ENCODE measurements around the gene BAHCC1. TPM values are rescaled to one million over a fixed set of nuclear protein-coding genes. Genes with fewer than 3 reads are reported as not detected.

Gene BAHCC1
- total and polyA plus RNA-seq, 2 of the 8 experiments (the other 6 are each of a cell fraction or from before 2014, with no cell fraction given) = 0.26 to 0.58 TPM

DNA sequence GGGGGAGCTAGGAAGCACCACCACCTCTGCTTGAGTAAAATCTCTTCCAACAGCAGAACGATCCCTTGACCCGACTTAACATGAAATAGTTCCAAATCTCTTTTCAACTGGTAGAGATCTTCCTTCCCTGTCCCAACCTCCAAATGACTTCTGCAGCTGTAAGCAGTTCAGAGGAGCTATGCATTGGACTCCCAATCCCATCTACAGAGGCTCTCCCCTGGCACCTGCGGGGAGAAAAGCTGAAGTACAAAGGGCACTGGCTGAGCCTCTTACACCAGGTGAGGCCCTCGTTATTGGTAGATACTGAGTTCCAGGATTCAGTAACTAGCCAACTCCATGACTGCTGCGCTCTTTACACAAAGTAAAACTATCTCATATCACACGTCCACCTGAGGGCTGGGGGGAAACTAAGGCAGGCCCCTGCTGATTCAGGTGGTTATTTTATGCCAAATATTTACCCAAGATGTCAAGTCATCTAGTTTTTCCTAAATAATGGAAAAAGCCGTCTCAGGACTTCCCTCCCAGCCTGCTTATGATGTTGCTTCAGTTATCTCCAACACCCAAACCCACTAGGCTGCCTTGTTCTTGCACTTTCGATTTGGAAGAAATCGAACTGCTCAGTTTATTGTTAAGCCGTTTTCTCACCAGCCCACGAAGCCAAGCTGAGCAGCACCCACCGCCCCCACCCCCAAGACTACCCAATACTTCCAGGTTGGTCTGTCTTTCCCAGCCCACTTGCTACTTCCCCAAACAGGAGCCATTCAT, 114.1 kb downstream of the BAHCC1 start (continued):
- TF ChIP-seq, protein P1, sequence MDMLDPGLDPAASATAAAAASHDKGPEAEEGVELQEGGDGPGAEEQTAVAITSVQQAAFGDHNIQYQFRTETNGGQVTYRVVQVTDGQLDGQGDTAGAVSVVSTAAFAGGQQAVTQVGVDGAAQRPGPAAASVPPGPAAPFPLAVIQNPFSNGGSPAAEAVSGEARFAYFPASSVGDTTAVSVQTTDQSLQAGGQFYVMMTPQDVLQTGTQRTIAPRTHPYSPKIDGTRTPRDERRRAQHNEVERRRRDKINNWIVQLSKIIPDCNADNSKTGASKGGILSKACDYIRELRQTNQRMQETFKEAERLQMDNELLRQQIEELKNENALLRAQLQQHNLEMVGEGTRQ (IDR thresholded peaks at IDR 0.05; ENCODE audit: low read length) = peak; percentile 3; the same call in 1 of the 2 replicates
- TF ChIP-seq HDAC6 (IDR thresholded peaks at IDR 0.05; ENCODE audit: low read depth, low read length) (no peak), SAP30 (IDR thresholded peaks at IDR 0.05; ENCODE audit: insufficient read depth, insufficient replicate concordance, low read length) (no peak), TBP (IDR thresholded peaks at IDR 0.05; ENCODE audit: low read depth, low read length) (no peak), SIN3A (conservative IDR thresholded peaks at IDR 0.05 in 1 of 2, IDR thresholded peaks at IDR 0.05 in 1 of 2; ENCODE audit: low read depth in 1 of 2, low read length in 2 of 2) (no peak), POLR2A (IDR thresholded peaks at IDR 0.05; ENCODE audit: control extremely low read depth in 1 of 2, low read depth in 2 of 2, low read length in 2 of 2) (peak; percentile 89 to 90), RNF2 (IDR thresholded peaks at IDR 0.05; ENCODE audit: borderline replicate concordance, low read depth, low read length, missing control alignments, poor library complexity, severe bottlenecking) (no peak), CHD1 (IDR thresholded peaks at IDR 0.05; ENCODE audit: low read depth, low read length) (no peak; the same call in 1 of the 2 replicates), ASH2L (IDR thresholded peaks at IDR 0.05; ENCODE audit: low read length) (no peak), TAF7 (optimal IDR thresholded peaks at IDR 0.05; ENCODE audit: borderline replicate concordance, low read depth, low read length) (peak; percentile 45), BCL11A (IDR thresholded peaks at IDR 0.05; ENCODE audit: low read depth in 2 of 2, low read length in 2 of 2) (peak in 1 of 2 experiments; percentile 11), SUZ12 (IDR thresholded peaks at IDR 0.05; ENCODE audit: low read length) (no peak), EGR1 (IDR thresholded peaks at IDR 0.05; ENCODE audit: borderline replicate concordance, low read depth, low read length) (no peak), NANOG (IDR thresholded peaks at IDR 0.05; ENCODE audit: insufficient read depth, low read depth, low read length, poor library complexity, severe bottlenecking) (no peak), RFX5 (IDR thresholded peaks at IDR 0.05; ENCODE audit: borderline replicate concordance, low read depth, low read length) (no peak), EP300 (IDR thresholded peaks at IDR 0.05; ENCODE audit: borderline replicate concordance in 1 of 2, low read depth in 2 of 2, low read length in 2 of 2) (no peak), CEBPB (IDR thresholded peaks at IDR 0.05; ENCODE audit: low read depth, low read length) (no peak), BRCA1 (IDR thresholded peaks at IDR 0.05; ENCODE audit: low read depth, low read length) (no peak), RXRA (IDR thresholded peaks at IDR 0.05; ENCODE audit: insufficient read depth, low read depth, low read length) (no peak), EZH2 (IDR thresholded peaks at IDR 0.05; ENCODE audit: low read depth, low read length, severe bottlenecking) (no peak), KDM5A (IDR thresholded peaks at IDR 0.05; ENCODE audit: low read length) (no peak)
- TF ChIP-seq, protein P2, sequence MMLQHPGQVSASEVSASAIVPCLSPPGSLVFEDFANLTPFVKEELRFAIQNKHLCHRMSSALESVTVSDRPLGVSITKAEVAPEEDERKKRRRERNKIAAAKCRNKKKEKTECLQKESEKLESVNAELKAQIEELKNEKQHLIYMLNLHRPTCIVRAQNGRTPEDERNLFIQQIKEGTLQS (IDR thresholded peaks at IDR 0.05; ENCODE audit: insufficient read depth, low read depth, low read length) = no peak

Data from H1 (cell line).